Testis (tissue), 3 donors: Measurements from ENCODE around the gene TLN1. TPM values are rescaled to one million over a fixed set of nuclear protein-coding genes. Genes with fewer than 3 reads are reported as not detected.

Source experiments
- DNase-seq: peaks from one replicate; pipeline ENCODE4 v3.0.0-alpha.2; 2019
- H3K27ac ChIP-seq, 2 donors: fragments of 200-600 bp; sonication (generic); one replicate each; pipeline ENCODE4 v1.5.1; 2019
- H3K27me3 ChIP-seq: fragments of 200-600 bp; sonication (generic); one replicate; pipeline ENCODE4 v1.5.1; 2019
- H3K36me3 ChIP-seq: fragments of 200-600 bp; sonication (generic); one replicate; pipeline ENCODE4 v1.5.1; 2017; ENCODE audit warnings: low read depth; ENCODE audit errors: missing control alignments
- H3K4me1 ChIP-seq: fragments of 200-600 bp; sonication (generic); one replicate; pipeline ENCODE4 v1.5.1; 2019
- H3K4me3 ChIP-seq, 2 donors: fragments of 200-600 bp; sonication (generic); one replicate each; pipeline ENCODE4 v1.5.1; 2017 to 2019
- H3K9me3 ChIP-seq: fragments of 200-600 bp; sonication (generic); one replicate; pipeline ENCODE4 v1.5.1; 2017
- CTCF ChIP-seq, 3 experiments: fragments of 450-650 bp in 2 of 3; fragments of 200-600 bp in 1 of 3; sonication (generic) in 1 of 3; IDR thresholded peaks; one replicate each; pipeline ENCODE4 v1.5.1; 2016 to 2019; ENCODE audit warnings: antibody characterized with exemption in 3 of 3, mild to moderate bottlenecking in 2 of 3, moderate library complexity in 1 of 3
- POLR2A ChIP-seq: fragments of 450-650 bp; IDR thresholded peaks from one replicate; pipeline ENCODE4 v1.6.1; 2017; ENCODE audit warnings: antibody characterized with exemption, mild to moderate bottlenecking, moderate library complexity
- WGBS, 2 donors: methylation state at CpG; one replicate each; pipeline ENCODE4 v1.1.5; 2018; 5-methylcytosine and 5-hydroxymethylcytosine counted together
- intact Hi-C: fragments of 100-400 bp; cut with DNase I; formaldehyde crosslinking; loops from one replicate; pipeline ENCODE4 v1.15.1; 2023; ENCODE audit warnings: low total_unique reads
- polyA plus RNA-seq: library from polyadenylated mRNA; stranded (reverse); fragments of 350-450 nt; fragmentation: Illumina TruSeq; extraction: RNeasy Lipid Tissue Mini Kit (QIAGEN cat#74804); gene quantifications from one replicate; pipeline ENCODE4 v1.2.3, GENCODE V29; 2014; ENCODE audit warnings: low read depth, low replicate concordance; ENCODE audit not compliant: insufficient read depth
- total RNA-seq, 2 donors: library from RNA; depleted of rRNA; stranded (reverse); fragments of >200 nt; gene quantifications; one replicate each; pipeline ENCODE4 v1.2.3, GENCODE V29; 2016

Gene TLN1
- total and polyA plus RNA-seq, 3 donors from 2014 or later: 134 to 201 (median 171) TPM

- intact Hi-C loops: no loop called here
- peaks cover 17% of the 10 kb centered on the region for H3K4me1 ChIP-seq
- no peaks in the 10 kb centered on the region for H3K9me3 ChIP-seq
- no peak for DNase-seq
- WGBS, 2 donors: 50 to 64% methylated on average over 2 of the region's 2 CpGs
- H3K27me3 ChIP-seq: no peaks in the 10 kb centered on the region
- TF ChIP-seq POLR2A: no peak
- TF ChIP-seq CTCF (IDR thresholded peaks at IDR 0.05): no peak
- H3K4me3 ChIP-seq: peak overlapping the region in 1 of 2 donors; percentile 77
- H3K36me3 ChIP-seq: no peaks in the 10 kb centered on the region
- peak overlapping the region; percentile 39 to 93 for H3K27ac ChIP-seq
Observed at GRCh38 chr9:35687972-35688557, 43.9 kb downstream of the TLN1 start.

- DNase-seq: no peak
- Histone ChIP-seq H3K27me3 (no peaks in the 10 kb centered on the region), H3K4me3 (no peak overlapping the region), H3K27ac (peak overlapping the region; percentile 35 to 93), H3K36me3 (no peaks in the 10 kb centered on the region), H3K9me3 (no peaks in the 10 kb centered on the region), H3K4me1 (peaks cover 17% of the 10 kb centered on the region)
- intact Hi-C loops: no loop called here
- TF ChIP-seq CTCF (IDR thresholded peaks at IDR 0.05) (no peak), POLR2A (no peak)
- 54 to 75% methylated on average over 2 of the region's 2 CpGs for WGBS, 2 donors
Observed at GRCh38 chr9:35687306-35687705, 44.7 kb downstream of the TLN1 start.

GRCh38 chr9:35686222-35687203 lies 45.5 kb downstream of the TLN1 start:
- Histone ChIP-seq H3K27ac (peak overlapping the region; percentile 35 to 93), H3K4me3 (no peak overlapping the region), H3K4me1 (peaks cover 14% of the 10 kb centered on the region), H3K9me3 (no peaks in the 10 kb centered on the region), H3K36me3 (no peaks in the 10 kb centered on the region), H3K27me3 (no peaks in the 10 kb centered on the region)
- intact Hi-C loops: no loop called here
- 59 to 60% methylated on average over 8 to 11 of the region's 11 CpGs for WGBS, 2 donors
- TF ChIP-seq CTCF (IDR thresholded peaks at IDR 0.05) (no peak), POLR2A (no peak)
- DNase-seq: no peak

- no peak overlapping the region for H3K4me3 ChIP-seq
- peaks cover 10% of the 10 kb centered on the region for H3K4me1 ChIP-seq
- H3K27me3 ChIP-seq: no peaks in the 10 kb centered on the region
- intact Hi-C loops: no loop called here
- WGBS, 2 donors: 63 to 65% methylated on average over 6 to 13 of the region's 13 CpGs
- no peaks in the 10 kb centered on the region for H3K36me3 ChIP-seq
- H3K9me3 ChIP-seq: no peaks in the 10 kb centered on the region
- TF ChIP-seq POLR2A: no peak
- TF ChIP-seq CTCF (IDR thresholded peaks at IDR 0.05): no peak
- H3K27ac ChIP-seq: no peak overlapping the region
- DNase-seq: no peak
Observed at GRCh38 chr9:35685506-35685905, 46.5 kb downstream of the TLN1 start.
